GM12874 (cell line): ENCODE data around the gene PISD.

Experiments used
- CTCF ChIP-seq: IDR thresholded peaks from 2 replicates; pipeline ENCODE4 v1.5.1; 2011; ENCODE audit warnings: low read depth, mild to moderate bottlenecking, control low read depth, low read length, moderate library complexity; ENCODE audit not compliant: insufficient read depth

Gene PISD

GRCh38 chr22:31653944-31654343 lies 8.1 kb downstream of the PISD start:
- no peak for TF ChIP-seq CTCF

DNA sequence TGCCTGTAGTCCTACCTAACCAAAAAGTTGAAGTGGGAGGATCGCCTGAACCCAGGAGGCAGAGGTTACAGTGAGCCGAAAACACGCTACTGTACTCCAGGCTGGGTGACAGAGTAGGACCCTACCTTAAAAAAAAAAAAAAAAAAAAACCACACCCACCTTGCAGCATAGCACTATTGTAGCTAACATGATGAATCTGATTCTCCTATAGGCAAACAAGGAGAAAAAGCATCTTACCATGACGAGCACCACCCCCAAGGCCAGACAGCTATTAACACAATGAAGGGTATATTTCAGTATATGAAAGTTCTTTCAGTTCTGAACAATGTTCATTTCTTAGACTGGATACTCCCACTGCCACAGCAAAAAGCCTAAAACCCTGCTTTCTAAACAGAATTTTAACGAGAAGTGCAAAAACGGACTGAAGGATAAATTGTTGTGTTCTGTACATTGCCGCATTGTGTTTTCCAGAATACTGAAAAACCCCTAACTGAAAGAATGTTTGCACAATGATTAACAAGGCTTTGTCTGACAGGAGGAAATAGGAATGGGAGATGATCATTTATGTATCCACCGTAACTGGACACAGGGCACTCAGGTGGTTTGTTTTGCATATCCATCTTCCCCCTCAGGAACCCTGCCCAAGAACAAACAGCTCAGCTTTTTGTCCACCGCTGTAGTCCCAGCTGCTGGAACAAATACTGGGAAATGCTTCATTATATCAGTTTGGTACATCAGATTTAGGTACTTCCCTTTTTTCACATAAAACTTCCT lies 8.9 kb downstream of the PISD start:
- TF ChIP-seq CTCF: no peak

DNA sequence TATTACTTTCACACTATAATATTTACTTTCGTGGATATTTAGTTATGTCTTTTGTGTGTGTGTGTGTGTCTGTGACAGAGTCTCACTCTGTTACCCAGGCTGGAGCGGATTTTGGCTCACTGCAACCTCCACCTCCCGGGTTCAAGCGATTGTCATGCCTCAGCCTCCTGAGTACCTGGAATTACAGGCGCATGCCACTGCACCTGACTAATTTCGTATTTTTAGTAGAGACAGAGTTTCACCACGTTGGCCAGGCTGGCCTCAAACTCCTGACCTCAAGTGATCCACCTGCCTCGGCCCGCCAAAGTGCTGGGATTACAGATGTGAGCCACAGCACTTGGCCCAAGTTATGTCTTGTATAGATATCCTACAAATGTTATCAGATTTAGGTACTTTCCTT lies 9.9 kb downstream of the PISD start:
- no peak for TF ChIP-seq CTCF

DNA sequence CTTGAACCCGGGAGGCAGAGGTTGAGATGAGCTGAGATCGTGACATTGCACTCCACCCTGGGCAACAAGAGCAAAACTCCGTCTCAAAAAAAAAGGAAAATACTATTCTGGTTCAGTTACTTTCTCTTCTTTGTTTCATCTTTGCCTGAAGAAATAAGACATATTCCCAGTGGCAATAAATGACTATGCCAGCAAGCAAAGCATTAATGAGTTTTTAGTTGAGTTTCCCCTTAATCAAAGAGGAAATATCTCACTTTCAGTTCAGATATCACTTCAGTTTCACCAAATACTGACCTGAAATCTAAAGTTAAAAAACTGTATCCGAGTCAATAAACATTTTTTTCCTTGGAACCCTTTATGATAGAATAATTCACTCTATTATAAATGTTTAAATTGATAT lies 10.4 kb downstream of the PISD start:
- no peak for TF ChIP-seq CTCF

- TF ChIP-seq CTCF: no peak
Measured at GRCh38 chr22:31650391-31650790, 11.6 kb downstream of the PISD start.

GRCh38 chr22:31647523-31648320 lies 14.3 kb downstream of the PISD start:
- no peak for TF ChIP-seq CTCF

- no peak for TF ChIP-seq CTCF
Measured at GRCh38 chr22:31647066-31647465, 14.9 kb downstream of the PISD start.
